SK-N-SH treated with all-trans-retinoic acid at 6 μM for 48 hours (cell line): ENCODE data around the gene B4GALT1.

ENCODE experiments used
- GLIS3 ChIP-seq: fragments of 250-450 bp; sonication (Bioruptor Pico); IDR thresholded peaks from 2 replicates; pipeline ENCODE4 v1.5.0; 2020; ENCODE audit warnings: mild to moderate bottlenecking, moderate library complexity
- OSR1 ChIP-seq: fragments of 250-450 bp; sonication (Bioruptor Pico); IDR thresholded peaks from 2 replicates; pipeline ENCODE4 v1.8.0; 2022; ENCODE audit warnings: moderate library complexity, mild to moderate bottlenecking, inconsistent platforms
- ZC3H10 ChIP-seq: fragments of 250-450 bp; sonication (Bioruptor Pico); IDR thresholded peaks from 2 replicates; pipeline ENCODE4 v1.5.1; 2021; ENCODE audit warnings: mild to moderate bottlenecking, moderate library complexity
- ZFP3 ChIP-seq: fragments of 250-450 bp; sonication (Bioruptor Pico); IDR thresholded peaks from 2 replicates; pipeline ENCODE4 v1.5.0; 2020; ENCODE audit warnings: mild to moderate bottlenecking, moderate library complexity
- ZFP30 ChIP-seq: fragments of 450-650 bp; formaldehyde crosslinking; IDR thresholded peaks from 2 replicates; pipeline ENCODE4 v1.5.0; 2022; ENCODE audit warnings: mild to moderate bottlenecking, moderate library complexity
- TF ChIP-seq, protein P1 (sequence below): fragments of 250-450 bp; sonication (Bioruptor Pico); IDR thresholded peaks from 2 replicates; pipeline ENCODE4 v1.8.0; 2020; ENCODE audit warnings: mild to moderate bottlenecking, moderate library complexity, borderline replicate concordance

- TF ChIP-seq ZFP3 (CRISPR knock-in tag) = no peak
- TF ChIP-seq ZFP30 (CRISPR knock-in tag) = no peak
- TF ChIP-seq, protein P1, sequence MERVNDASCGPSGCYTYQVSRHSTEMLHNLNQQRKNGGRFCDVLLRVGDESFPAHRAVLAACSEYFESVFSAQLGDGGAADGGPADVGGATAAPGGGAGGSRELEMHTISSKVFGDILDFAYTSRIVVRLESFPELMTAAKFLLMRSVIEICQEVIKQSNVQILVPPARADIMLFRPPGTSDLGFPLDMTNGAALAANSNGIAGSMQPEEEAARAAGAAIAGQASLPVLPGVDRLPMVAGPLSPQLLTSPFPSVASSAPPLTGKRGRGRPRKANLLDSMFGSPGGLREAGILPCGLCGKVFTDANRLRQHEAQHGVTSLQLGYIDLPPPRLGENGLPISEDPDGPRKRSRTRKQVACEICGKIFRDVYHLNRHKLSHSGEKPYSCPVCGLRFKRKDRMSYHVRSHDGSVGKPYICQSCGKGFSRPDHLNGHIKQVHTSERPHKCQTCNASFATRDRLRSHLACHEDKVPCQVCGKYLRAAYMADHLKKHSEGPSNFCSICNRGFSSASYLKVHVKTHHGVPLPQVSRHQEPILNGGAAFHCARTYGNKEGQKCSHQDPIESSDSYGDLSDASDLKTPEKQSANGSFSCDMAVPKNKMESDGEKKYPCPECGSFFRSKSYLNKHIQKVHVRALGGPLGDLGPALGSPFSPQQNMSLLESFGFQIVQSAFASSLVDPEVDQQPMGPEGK (CRISPR knock-in tag) = no peak
- TF ChIP-seq GLIS3 (CRISPR knock-in tag) = no peak
- no peak for TF ChIP-seq OSR1 (CRISPR knock-in tag)
- TF ChIP-seq ZC3H10 (CRISPR knock-in tag) = no peak
Observed at GRCh38 chr9:33168941-33169544, 1.9 kb upstream of the B4GALT1 start.
